NCI-H510A treated with DMSO at 0.1 percent for 48 hours (cell line): Measurements from ENCODE around the gene ID2.
A peak's percentile ranks its signal among the peaks of the same experiment; 100 is the strongest.

Source experiments
- DNase-seq: peaks from one replicate; lab custom pipeline; 2025; lab: John Stamatoyannopoulos, UW

ID2 gene

DNA sequence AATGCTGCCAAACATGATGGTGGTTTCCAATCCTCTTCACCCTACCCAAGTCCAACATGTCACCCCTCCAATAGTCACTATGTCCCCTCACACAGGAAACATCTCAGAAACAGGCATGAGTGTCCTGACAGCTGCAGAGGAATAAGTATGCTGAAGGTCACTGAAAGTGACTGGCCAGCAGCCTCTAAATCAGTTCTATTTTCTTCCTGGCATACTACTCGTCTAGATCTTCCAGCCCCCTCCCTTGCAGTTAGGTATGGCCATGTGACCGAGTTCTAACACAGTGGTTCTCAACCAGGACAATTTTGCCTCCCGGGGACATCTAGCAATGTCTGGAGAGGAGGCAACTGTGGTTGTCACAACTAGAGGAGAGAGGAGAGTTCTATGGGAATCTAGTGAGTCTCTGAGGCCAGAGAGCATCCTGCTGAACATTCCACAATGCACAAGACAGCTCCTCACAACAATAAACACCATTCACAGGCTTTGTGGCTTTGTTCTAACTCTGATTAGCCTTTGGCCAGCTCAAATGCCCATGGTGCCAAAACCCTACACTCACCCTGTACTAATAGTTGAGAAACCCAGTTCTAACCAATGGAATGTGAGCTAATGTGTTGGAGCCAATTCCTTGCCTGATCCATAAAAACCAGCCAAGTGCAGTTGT, 12.6 kb upstream of the ID2 start:
- no peak for DNase-seq

DNA sequence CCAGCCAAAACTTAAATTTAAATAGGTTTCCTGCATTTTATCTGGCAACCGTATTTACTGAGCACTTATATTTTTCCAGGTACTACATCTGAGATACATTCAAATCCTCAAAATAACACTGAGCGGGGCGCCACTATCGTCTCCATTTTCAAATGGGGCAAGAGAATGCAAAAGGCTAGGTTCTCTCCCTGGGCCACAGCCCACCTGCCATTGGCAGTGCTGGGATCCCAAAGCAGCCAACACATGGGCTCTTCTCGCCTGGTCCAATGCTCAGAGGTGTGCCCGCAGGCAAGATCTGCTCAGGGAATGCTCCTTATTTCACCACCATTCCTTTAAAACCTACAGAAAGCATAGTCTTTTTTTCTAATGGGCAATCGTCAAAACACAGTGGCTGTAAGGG, 11.3 kb upstream of the ID2 start:
- no peak for DNase-seq

DNA sequence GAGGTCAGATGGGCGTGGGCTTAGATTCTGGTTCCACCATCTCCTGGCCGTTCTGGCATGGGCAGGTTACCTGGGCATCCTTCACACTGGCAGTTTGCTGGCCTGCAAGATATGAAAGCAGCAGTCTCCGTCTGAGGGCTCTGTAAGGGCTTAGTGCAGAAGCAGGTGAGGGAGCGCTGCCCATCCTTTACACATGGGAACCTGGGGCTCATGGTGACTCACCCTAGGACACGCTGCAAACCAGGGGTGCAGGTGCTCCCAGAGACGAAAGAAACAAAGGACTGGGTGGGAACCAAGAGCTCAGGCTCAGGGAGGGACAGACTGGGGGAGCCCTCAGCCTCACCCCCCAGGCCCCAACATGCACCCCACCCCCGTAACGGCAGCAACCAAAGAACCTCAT, 10.7 kb upstream of the ID2 start:
- DNase-seq, result no peak

DNA sequence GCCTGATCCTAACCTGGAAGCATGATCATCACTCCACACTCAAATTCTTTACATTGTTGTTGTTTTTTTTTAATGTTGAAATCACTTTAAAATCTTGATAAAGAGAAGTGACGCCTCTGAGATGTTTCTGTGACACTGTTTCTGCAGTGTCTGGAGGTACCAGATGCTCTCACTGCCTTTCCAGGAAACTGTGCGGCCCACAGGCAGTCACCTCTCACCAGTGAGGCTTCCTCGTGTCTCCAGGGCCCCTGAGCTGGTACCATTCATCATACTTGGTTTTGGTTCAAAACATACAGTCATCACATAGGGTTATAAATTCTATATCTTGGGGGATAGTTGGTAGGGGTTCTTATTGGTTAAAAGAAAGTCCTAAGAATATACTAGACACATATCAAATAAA, 10.1 kb upstream of the ID2 start:
- no peak for DNase-seq

DNA sequence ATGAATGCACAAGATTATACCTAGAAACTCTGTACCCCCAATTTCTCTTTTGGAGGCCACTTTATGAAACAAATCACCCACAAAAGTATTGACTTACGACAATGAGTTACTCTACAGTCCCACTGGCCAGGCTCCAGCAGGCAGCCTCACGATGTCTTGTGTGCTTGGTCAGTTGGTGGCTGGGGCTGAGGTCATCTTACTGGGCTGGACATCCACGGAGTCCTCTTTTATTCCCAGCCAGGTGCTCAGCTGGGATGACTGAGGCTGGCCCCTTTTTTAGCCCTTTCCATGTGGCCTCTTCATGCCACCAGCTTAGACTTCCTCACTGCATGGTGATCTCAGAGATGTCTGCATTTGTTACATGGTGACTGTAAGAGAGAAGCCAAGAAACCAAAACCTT, 8.9 kb upstream of the ID2 start:
- no peak for DNase-seq

DNA sequence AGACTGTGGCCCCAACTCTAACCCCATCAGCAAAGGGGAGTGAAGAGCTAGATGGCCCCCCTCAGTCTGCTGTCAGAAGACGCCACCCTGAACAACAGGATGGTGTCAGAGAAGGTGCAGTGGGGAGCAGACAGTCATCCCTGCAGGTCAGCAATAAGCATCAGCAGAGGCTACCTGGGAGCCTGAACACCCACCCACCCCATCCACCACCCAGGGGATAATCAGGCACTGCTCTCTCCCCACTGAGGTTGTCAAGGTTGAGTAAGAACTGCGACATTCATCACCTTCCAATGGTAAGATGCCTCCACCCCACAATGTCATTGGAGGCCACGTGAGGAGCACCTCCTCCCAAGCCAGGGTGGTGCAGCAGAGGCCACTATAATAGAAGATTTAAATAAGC, 8.5 kb upstream of the ID2 start:
- no peak for DNase-seq

DNA sequence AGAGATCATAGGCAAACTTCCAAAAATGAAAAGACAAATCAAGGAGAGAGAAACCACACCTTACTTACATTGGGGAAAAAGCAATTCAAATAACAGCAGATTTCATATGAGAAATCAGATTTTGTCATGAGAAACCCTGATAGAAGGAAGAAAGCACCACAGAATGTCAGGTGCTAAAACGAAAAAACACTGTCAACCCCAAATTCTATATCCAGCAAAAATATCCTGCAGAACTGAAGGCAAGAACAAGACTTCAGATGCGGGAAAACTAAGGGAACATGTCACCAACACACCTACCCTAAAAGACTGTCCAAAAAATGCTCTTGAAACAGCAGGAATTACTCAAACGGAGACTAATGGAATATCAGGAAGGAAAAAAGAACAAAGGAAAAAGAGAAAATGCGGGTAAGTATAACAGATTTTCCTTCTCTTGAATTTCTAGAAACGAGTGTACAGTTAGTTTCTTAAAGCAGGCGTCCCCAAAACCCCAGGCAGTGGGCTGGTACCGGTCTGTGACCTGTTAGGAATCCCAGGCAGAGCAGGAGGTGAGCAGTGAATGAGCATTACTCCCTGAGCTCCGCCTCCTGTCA, 7.3 kb upstream of the ID2 start:
- no peak for DNase-seq

DNA sequence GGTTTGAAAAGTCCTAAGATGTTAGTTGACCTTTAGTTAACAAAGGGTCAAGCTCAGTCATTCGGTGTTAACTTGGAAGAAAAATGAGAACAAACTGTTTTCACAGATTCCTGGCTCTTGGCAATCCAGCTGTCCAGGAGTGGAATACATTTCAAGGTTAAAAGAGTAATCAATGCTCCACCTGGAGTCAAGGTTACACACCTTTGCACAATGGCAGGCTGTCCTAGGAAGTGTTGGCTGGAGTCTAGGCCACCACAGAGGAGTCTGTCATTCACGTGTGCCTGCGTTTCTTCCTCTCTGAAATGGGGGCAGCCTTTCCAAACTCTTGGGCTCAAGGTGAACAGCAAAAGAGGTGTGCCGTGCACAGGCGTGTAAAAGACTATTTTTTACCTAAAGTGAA, 6.3 kb upstream of the ID2 start:
- DNase-seq, result no peak

DNA sequence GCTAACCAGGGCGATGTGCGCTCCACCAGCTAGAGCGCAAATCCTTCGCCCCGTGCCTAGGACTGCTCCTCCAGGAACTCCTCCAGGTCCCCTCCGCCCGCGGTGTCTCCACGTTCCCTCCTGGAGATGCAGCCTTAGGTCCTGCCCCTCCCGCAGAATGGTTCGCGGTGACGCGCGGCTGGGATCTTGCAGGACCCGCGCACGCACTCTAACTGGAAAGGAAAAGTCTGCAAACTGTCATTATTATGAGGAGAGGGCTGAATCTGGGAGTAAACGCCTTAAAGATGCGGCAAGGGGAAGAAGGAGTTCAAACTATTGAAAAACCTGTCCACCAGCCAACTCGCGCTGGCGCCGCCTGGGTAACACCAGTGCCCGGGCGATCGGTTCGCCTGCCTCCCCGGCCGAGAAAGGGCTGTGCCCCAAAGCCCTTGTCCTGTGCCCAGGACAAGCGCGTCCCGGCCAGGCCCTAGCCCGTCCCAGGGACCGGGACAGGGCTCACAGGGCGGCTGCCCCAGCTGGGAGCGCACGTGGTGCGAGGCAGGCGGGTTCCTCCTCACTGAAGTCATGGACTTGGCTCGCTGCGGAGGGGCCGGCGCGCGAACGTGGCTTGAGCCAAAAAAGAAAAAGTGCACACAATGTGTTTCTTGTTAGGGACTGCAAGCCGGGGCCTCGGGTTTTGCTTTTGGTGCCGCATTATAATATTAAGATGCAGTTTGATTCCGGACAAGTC, 5.5 kb upstream of the ID2 start:
- DNase-seq, result no peak

DNA sequence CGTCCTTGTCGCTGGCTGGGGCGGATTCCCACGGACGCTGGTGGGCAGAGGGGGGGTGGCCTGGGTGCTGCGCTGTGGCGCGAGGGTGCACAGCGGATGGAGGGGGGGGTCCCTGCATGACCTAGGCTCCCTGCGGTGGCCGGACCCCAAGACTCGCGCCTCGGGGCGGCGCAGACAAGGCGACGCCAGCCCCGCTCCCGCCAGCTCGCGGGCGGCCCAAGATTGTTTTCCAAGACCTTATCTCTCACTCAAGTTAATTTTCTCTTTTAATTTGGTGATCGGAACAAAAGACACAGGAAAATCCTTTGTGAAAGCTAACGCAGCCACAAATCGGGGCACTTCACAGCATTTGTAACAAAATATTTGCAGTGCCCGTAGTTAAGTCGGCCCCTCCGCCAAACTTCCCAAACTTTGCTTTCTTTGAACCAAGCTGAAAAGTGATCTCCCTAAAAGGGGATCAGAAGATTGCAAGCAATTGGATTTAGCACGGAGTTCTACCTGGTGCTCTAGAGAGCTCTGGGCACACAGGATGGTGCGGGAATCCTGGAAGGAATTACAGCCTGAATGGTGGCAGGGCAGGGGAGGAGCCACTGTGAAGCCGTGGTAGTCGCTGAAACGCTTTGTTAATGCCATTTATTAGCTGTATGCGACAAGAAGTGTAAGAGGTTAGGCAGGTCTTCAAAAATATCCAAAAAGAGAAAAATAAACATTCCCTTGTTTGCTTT, 4.8 kb upstream of the ID2 start:
- DNase-seq, result peak; percentile 45

DNA sequence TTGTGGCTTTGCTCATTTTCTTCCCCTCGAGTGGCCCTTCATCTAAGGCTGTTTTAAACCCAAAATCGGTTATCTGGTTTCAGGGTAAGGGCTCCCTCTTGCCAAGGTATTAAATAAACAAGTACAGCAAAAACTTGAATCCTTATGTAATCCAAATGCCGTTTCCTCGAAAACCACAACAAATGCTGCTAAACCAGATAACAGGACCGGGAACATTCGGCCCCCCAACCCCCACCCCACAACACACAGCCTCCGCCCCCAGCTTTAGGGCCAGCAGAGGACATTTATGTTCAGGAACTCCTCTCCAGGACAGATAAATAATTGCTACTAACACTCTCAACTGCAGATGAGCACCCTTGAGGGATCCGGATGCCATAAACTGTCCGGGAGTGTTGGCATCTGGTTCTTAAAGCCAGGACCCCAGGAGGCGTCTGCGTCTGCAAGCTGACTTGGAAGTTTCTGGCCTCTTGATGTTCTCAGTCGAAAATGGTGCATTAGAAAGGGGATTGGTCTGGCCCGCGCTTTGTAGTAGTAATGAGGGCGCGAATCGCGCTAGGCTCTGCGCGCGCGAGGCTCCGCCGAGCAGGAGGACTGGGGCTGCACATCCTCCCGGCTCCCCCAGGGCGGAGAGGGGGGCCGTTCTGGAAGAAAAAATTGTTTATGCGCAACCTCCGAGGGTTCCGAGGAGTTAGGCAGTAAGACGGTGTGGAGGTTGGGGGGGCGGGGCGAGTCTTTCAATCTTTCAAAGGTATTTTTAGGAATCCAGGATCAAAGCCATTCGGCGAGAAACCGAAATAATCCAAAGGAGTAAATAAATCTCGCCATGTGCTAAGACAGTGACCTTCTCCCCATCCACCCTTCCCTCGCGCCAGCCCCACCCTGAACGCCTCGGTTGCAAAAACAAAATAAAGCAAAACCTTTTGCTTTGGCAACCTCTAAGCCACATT, 3.9 kb upstream of the ID2 start:
- DNase-seq, result peak; percentile 75

DNA sequence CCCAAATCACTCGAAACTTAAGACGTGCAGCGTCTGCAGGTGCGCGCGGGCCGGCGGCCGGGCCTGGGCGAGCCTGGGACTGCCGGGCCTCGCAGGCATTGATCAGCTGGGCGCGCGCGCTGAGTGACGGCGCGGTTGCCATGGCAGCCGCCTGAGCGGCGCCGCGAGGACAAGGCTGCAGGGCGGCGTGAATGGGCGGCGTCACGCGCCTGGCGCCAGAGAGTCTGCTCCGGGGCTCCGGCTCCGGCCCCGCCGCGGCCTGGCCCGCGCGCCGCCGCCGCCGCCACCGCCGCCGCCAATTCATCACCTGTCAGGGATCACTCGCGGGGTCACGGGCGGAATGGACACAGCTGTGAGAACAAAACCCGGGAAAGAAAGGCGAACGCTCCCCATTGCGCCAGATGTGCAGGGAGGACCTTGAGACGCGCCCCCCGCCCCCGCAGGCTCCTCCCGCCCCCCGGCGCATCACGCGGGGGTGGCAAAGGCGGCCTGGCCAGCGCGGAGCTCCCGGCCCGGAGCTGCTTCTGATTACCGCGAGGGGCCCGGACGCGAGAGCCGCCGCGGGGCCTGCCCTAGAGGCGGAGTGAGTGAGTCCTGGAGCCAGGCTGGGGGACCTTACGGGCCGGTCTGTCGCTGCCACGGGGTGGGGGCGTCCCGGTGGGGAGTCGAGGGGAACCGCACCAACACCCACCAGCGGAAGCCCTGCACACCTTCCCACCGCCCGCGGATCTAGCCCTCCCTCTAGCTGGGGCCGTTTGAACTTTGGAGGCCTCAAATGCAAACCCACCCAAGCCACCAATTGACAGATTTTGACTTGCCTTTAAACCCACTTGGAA, 2.9 kb upstream of the ID2 start:
- DNase-seq, result peak; percentile 89

DNA sequence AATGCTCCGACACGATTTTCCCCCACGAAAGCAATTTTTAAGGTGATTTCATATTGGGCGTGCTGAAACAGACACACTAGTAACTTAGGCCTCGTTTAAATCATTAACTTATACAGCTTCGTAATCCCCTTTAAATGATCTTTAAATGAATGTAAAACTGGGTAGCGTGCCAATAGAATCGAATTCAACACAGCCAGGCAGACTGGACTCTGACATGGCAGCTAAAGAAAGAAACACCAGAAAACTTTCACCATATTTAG, 2.4 kb upstream of the ID2 start:
- peak; percentile 29 for DNase-seq

DNA sequence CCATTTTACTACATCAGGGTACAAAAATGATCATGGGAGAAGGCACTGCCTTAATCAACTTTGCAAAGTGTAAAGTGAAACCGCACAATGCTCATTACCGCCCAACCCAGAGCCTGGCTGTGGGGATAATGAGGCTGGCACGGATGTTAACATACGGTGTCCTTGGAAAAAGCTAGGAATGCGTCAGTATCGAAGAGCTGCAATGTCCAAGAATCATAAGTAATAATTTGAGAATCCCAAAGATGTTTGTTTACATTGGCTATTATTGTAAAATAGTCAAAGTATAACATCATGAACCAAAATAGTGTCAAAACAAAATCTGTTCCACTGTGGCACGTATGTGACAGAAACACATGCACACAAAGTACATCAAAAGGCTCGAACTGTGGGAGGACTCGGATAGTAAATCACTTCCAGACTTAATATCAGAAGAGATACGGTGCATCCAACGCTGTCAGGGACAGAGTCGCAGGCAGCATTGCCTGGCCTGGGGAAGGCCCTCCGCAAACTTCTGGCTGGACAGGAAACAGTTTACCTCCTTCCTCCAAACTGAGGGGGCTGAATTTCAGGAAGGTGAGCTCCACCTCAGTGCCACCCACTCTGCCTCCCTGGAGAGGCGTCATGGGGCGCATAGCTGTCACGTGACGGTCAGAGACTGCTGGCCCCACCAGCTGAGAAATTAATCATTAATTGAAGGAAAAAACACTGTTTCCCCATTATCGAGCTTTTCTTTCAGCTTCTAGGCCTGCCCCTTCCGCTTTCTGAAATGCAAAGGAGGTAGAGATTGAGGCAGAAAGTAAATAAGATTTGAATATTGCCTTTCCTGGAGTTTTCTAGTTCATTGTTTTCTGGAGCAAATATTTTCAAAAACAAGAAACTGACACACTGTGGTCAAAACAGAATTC, 1.8 kb upstream of the ID2 start:
- peak; percentile 52 for DNase-seq

DNA sequence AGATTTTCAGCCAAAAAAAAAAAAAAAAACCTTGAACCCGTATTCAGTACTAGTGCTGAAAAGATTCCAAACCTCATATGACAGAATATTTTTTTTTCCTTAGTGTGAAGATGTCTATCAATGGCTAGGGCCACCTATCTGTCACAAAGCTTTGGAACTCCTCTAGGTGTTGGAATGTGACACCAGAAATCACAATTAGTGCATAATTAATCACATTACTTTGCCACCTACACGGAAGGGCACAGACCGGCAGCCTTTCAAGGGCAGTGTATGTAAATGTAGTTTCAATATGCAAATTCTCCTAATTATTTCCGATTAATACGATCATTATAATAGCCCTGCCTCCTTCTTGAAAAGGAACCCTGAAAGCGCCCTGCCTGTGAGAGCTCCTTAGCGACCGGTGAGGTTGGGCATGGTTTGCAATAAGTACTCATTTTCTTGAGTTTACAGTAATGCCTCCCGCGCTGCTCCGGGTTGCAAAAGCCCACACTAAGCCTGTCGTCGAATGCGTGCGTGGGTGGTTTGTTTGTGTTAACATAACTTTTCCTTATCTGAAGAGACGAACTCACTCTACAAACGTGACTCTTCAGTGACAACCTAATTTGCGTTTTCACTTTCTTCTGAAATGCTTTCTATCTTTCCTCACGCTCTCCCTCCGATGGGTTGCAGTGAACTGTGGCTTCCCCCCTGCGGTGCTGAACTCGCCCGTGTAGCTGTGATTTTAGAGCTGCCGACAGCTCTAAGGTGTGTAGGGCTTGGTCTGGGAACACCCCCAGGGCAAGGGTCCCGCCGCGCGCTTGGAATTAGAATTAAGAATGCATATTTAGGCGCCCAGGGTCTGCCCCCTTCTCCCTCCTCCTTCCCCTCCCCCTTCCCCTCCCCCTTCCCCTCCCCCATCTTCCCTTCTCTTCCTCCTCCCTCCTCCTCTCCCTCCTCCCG, 765 bp upstream of the ID2 start:
- DNase-seq, result peak; percentile 66

DNA sequence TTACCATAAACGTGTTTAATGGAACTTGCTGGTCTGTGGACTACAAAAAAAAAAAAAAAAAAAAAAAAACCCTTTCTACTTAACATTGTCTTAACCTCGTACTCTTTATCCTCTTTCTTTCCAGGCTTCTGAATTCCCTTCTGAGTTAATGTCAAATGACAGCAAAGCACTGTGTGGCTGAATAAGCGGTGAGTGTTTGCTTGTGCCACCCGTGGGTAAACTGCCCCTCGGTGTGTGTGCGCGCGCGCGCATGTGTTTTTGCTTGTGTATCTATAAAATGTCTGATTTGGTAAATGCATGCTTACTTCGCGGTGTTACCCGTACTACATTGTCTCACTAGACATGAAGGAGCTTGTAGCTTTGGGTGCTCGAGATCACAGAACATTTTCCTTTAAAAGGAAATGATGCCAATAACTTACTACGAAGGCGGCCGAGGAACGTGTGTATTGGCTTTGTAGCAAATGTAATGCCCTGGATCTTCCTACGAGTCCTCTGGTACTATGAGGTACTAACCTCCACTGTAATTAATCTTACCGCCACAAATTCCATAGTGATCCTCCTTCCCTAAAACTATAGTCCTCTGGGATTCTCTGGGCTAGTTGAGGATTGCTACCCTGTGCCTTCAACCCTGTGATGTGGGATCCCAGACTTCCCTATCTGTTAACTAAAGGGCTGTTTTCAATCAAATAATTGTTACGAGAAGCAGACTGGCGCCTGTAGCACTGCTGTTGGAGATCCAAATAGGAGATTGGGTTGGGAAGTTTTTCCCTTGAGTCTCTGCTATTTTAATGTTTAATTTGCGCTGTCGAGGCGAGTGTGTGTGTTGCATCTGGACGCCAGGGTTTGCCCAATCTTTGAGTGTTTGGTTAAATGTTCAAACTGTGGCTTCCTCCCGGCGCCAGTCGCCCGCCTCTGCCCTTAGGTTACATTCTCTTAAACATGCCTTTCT, 1.1 kb downstream of the ID2 start:
- DNase-seq, result peak; percentile 37

DNA sequence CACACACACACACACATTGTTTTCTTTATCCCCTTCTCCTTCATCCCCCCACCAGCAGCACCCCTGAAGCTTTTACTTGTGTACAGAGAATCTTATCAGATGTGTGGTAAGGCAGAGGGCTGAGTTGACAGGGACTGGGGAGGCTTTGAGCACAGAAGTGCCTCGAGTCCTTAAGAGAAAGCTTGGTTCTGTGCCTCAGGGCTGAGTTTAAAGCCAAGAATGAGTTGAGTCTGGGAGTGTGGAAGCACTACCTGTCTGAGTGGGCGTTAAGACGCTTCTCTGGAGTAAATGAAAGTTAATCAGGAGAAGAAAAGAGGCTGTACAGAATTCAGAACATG, 2.7 kb downstream of the ID2 start:
- DNase-seq, result no peak
